ENCODE results near the gene GALNT17. TPM values are rescaled to one million over a fixed set of nuclear protein-coding genes. Genes with fewer than 3 reads are reported as not detected.

GALNT17 gene
- total RNA-seq (not detected), polyA plus RNA-seq (not detected)

DNA sequence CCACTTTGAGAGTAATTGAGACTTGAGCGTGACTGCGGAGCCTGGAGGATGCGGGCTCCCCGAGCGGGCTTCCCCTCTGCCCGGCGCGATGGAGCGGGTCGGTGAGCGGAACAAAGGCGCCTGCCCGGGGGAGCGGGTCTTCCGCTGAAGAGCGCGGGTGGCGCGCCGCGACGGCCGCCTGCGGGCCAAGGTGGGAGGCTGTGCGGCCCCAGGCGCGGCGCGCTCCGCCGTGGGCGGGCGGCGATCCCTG, at the start of gene GALNT17:
Gene GALNT17 (plus strand): TSS at position 18 of the 250 bp plus-strand sequence.
- Mint-ChIP-seq H3K36me3 (no peaks in the 10 kb centered on the region), H3K27ac (no peak within 1 kb of the TSS), H3K27me3 (peaks cover 12% of the 10 kb centered on the region), H3K9me3 (peaks cover 0 to 4% (median 3%) of the 10 kb centered on the region in 7 donors), H3K4me1 (no peaks in the 10 kb centered on the region), H3K4me3 (no peak within 1 kb of the TSS)
- H3K27me3 ChIP-seq (ENCODE audit: control insufficient read depth, insufficient read depth, low read length): no peaks in the 10 kb centered on the region
- no peak within 1 kb of the TSS for H3K4me3 ChIP-seq (ENCODE audit: low read depth, low read length)
- H3K36me3 ChIP-seq (ENCODE audit: control insufficient read depth, insufficient read depth, low read length): no peaks in the 10 kb centered on the region
- H3K27ac ChIP-seq (ENCODE audit: insufficient read depth, low read length, poor library complexity, severe bottlenecking): no peak within 1 kb of the TSS
- no peak for DNase-seq
- H3K9me3 ChIP-seq (ENCODE audit: control insufficient read depth in 2 of 2, low read length in 2 of 2): peaks cover 0 to 4% of the 10 kb centered on the region in 2 experiments
- no peak for ATAC-seq (ENCODE audit: low read depth in 2 of 2)
- H3K4me1 ChIP-seq (ENCODE audit: control insufficient read depth, insufficient read depth, low read length, poor library complexity, severe bottlenecking): no peaks in the 10 kb centered on the region

DNA sequence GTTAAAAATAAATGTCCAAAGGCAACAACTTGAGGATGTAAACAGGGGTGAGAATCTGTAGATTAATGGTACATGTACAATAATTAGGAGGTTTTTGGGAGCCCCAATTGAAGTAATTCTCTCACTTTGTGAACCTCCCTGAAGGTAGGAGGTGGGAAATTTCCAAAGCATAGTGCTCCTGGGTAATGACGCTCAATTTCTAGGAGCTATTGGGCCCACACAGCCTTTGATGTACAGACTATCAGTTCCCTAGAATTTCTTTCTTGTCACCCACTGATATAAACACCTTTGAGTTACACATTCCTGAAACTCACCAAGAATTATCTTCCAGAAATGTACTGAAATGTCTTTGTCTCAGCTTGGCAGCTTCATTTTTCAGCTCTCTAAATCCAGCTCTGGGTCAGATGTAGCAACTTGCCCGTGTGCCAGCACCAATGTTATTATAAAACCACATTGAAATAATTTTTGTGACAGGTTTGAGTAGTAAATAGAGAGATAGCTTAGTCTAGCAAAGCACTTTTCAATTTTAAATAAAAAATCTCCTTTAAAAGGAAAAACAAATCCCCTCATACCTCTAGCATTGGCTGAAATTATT, 36.6 kb upstream of the GALNT17 start:
- Mint-ChIP-seq H3K27ac (no peak overlapping the region), H3K9me3 (peaks cover 0 to 37% (median 12%) of the 10 kb centered on the region in 7 donors), H3K27me3 (peaks cover 4% of the 10 kb centered on the region), H3K4me3 (no peak overlapping the region), H3K4me1 (no peaks in the 10 kb centered on the region), H3K36me3 (no peaks in the 10 kb centered on the region)
- H3K27ac ChIP-seq (ENCODE audit: insufficient read depth, low read length, poor library complexity, severe bottlenecking): no peak overlapping the region
- H3K27me3 ChIP-seq (ENCODE audit: control insufficient read depth, insufficient read depth, low read length): no peaks in the 10 kb centered on the region
- ATAC-seq (ENCODE audit: low read depth in 2 of 2) (no peak), DNase-seq (no peak)
- peaks cover 2 to 5% of the 10 kb centered on the region in 2 experiments for H3K9me3 ChIP-seq (ENCODE audit: control insufficient read depth in 2 of 2, low read length in 2 of 2)
- no peaks in the 10 kb centered on the region for H3K36me3 ChIP-seq (ENCODE audit: control insufficient read depth, insufficient read depth, low read length)
- no peak overlapping the region for H3K4me3 ChIP-seq (ENCODE audit: low read depth, low read length)
- no peaks in the 10 kb centered on the region for H3K4me1 ChIP-seq (ENCODE audit: control insufficient read depth, insufficient read depth, low read length, poor library complexity, severe bottlenecking)

DNA sequence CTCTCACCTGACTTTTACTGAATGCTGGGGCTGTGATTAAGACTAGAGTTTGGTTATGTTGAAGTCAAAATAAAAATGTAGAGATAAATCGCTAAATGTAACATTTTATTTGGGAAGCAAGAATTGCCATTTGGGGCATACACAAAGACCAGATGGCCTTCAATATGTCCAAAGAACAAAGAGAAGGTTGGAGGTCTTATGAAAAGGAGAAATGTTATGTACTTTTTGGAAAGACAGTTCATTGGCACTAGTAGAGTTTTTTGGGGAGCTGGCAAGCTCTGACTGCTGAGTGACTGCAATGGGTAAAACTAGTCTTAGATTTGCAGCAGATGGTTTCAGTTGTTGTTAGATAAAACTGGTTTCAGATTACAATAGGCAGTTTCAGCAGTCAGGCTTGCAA, 35.6 kb upstream of the GALNT17 start:
- H3K27ac ChIP-seq (ENCODE audit: insufficient read depth, low read length, poor library complexity, severe bottlenecking): no peak overlapping the region
- Mint-ChIP-seq H3K27ac (no peak overlapping the region), H3K27me3 (peaks cover 4% of the 10 kb centered on the region), H3K36me3 (no peaks in the 10 kb centered on the region), H3K4me1 (no peaks in the 10 kb centered on the region), H3K9me3 (peaks cover 0 to 37% (median 10%) of the 10 kb centered on the region in 7 donors), H3K4me3 (no peak overlapping the region)
- no peaks in the 10 kb centered on the region for H3K4me1 ChIP-seq (ENCODE audit: control insufficient read depth, insufficient read depth, low read length, poor library complexity, severe bottlenecking)
- H3K9me3 ChIP-seq (ENCODE audit: control insufficient read depth in 2 of 2, low read length in 2 of 2): peaks cover 2 to 5% of the 10 kb centered on the region in 2 experiments
- ATAC-seq (ENCODE audit: low read depth in 2 of 2) (no peak), DNase-seq (no peak)
- no peaks in the 10 kb centered on the region for H3K36me3 ChIP-seq (ENCODE audit: control insufficient read depth, insufficient read depth, low read length)
- no peaks in the 10 kb centered on the region for H3K27me3 ChIP-seq (ENCODE audit: control insufficient read depth, insufficient read depth, low read length)
- H3K4me3 ChIP-seq (ENCODE audit: low read depth, low read length): no peak overlapping the region

DNA sequence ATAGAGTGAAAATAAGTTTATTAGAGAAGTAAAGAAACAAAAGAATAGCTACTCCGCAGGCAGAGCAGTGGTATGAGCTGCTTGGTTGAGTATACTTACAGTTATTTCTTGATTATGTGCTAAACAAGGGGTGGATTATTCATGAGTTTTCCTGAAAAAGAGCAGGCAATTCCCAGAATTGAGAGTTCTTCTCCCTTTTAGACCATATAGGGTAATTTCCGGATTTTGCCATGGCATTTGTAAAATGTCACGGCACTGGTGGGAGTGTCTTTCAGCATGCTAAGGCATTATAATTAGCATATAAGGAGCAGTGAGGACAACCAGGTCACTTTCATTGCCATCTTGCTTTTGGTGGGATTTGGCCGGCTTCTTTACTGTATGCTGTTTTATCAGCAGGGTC, 25.7 kb upstream of the GALNT17 start:
- ATAC-seq (ENCODE audit: low read depth in 2 of 2) (no peak), DNase-seq (no peak)
- Histone ChIP-seq H3K9me3 (ENCODE audit: control insufficient read depth in 2 of 2, low read length in 2 of 2) (no peaks in the 10 kb centered on the region), H3K4me1 (ENCODE audit: control insufficient read depth, insufficient read depth, low read length, poor library complexity, severe bottlenecking) (no peaks in the 10 kb centered on the region), H3K27ac (ENCODE audit: insufficient read depth, low read length, poor library complexity, severe bottlenecking) (no peak overlapping the region), H3K36me3 (ENCODE audit: control insufficient read depth, insufficient read depth, low read length) (no peaks in the 10 kb centered on the region), H3K27me3 (ENCODE audit: control insufficient read depth, insufficient read depth, low read length) (no peaks in the 10 kb centered on the region), H3K4me3 (ENCODE audit: low read depth, low read length) (no peak overlapping the region)
- Mint-ChIP-seq H3K4me3 (no peak overlapping the region), H3K9me3 (peaks cover 2 to 32% (median 6%) of the 10 kb centered on the region in 7 donors), H3K27me3 (no peaks in the 10 kb centered on the region), H3K36me3 (no peaks in the 10 kb centered on the region), H3K4me1 (no peaks in the 10 kb centered on the region), H3K27ac (no peak overlapping the region)

DNA sequence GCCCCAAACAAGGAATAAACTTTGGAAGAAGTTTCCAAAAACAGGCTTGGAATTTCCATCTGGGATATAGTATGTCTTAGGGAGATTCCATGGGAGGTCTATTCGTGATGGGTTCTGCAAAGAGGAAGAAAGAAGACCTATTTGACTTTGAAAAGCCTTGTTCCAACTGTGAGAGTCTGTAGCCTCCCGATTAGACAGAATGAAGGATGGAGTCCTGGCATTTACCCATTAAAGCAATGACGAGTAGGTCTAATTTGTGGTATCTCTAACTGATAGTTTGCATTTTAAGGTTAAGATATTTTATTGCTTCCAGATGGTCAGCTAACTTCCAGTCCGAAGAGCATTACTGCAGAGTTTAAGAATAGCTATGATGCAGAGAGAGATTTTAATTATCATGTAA, 19.5 kb upstream of the GALNT17 start:
- Mint-ChIP-seq H3K27me3 (no peaks in the 10 kb centered on the region), H3K4me1 (no peaks in the 10 kb centered on the region), H3K4me3 (no peak overlapping the region), H3K36me3 (no peaks in the 10 kb centered on the region), H3K9me3 (peaks cover 2 to 45% (median 9%) of the 10 kb centered on the region in 7 donors), H3K27ac (no peak overlapping the region)
- Histone ChIP-seq H3K4me3 (ENCODE audit: low read depth, low read length) (no peak overlapping the region), H3K4me1 (ENCODE audit: control insufficient read depth, insufficient read depth, low read length, poor library complexity, severe bottlenecking) (no peaks in the 10 kb centered on the region), H3K36me3 (ENCODE audit: control insufficient read depth, insufficient read depth, low read length) (no peaks in the 10 kb centered on the region), H3K9me3 (ENCODE audit: control insufficient read depth in 2 of 2, low read length in 2 of 2) (peaks cover 0 to 3% of the 10 kb centered on the region in 2 experiments), H3K27me3 (ENCODE audit: control insufficient read depth, insufficient read depth, low read length) (no peaks in the 10 kb centered on the region), H3K27ac (ENCODE audit: insufficient read depth, low read length, poor library complexity, severe bottlenecking) (no peak overlapping the region)
- DNase-seq: no peak
- ATAC-seq (ENCODE audit: low read depth in 2 of 2): no peak

DNA sequence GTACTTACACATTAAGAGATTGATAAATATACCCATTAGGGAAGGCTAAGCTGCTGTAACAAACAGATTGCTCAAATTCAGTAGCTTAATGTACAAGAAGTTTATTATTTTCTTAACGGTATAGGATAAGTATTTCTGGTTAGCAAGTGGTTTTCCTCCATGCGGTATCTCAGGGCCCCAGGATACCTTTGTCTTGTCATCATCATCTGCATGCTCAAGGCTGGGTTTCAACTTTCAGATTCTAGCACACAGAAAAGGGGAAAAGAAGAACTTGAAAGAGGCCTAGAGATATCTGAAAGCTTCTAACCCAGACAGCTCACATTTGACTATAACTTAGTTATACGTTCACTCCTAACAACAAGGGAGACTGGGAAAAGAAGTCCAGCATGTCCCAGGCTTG, 11.8 kb upstream of the GALNT17 start:
- Mint-ChIP-seq H3K4me1 (no peaks in the 10 kb centered on the region), H3K27me3 (no peaks in the 10 kb centered on the region), H3K27ac (no peak overlapping the region), H3K36me3 (no peaks in the 10 kb centered on the region), H3K9me3 (peaks cover 1 to 24% (median 4%) of the 10 kb centered on the region in 7 donors), H3K4me3 (no peak overlapping the region)
- H3K27ac ChIP-seq (ENCODE audit: insufficient read depth, low read length, poor library complexity, severe bottlenecking): no peak overlapping the region
- no peaks in the 10 kb centered on the region for H3K27me3 ChIP-seq (ENCODE audit: control insufficient read depth, insufficient read depth, low read length)
- no peaks in the 10 kb centered on the region for H3K36me3 ChIP-seq (ENCODE audit: control insufficient read depth, insufficient read depth, low read length)
- no peak overlapping the region for H3K4me3 ChIP-seq (ENCODE audit: low read depth, low read length)
- H3K9me3 ChIP-seq (ENCODE audit: control insufficient read depth in 2 of 2, low read length in 2 of 2): peaks cover 0 to 13% of the 10 kb centered on the region in 2 experiments
- no peaks in the 10 kb centered on the region for H3K4me1 ChIP-seq (ENCODE audit: control insufficient read depth, insufficient read depth, low read length, poor library complexity, severe bottlenecking)
- ATAC-seq (ENCODE audit: low read depth in 2 of 2): no peak
- no peak for DNase-seq

DNA sequence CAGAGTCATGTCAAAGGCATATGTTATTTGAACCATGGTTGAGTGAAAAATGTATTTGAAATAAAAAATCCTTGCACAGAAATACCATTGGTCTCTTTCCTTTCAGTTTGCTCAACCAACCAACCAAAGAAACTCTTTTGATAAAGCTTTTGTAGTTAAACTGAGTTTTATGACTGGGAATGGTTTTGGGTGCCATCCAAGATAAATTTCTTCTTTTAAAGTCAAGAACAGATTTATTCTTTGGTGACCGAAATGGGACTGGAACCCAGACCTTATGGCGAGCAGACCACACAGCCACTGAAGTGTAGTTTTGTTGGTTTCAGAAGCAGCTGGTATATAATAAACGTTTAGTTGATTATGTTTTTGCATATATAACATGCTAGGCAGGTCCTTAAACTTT, 2.8 kb upstream of the GALNT17 start:
- Mint-ChIP-seq H3K4me3 (no peak overlapping the region), H3K36me3 (no peaks in the 10 kb centered on the region)
- no peak for ATAC-seq (ENCODE audit: low read depth in 2 of 2)

DNA sequence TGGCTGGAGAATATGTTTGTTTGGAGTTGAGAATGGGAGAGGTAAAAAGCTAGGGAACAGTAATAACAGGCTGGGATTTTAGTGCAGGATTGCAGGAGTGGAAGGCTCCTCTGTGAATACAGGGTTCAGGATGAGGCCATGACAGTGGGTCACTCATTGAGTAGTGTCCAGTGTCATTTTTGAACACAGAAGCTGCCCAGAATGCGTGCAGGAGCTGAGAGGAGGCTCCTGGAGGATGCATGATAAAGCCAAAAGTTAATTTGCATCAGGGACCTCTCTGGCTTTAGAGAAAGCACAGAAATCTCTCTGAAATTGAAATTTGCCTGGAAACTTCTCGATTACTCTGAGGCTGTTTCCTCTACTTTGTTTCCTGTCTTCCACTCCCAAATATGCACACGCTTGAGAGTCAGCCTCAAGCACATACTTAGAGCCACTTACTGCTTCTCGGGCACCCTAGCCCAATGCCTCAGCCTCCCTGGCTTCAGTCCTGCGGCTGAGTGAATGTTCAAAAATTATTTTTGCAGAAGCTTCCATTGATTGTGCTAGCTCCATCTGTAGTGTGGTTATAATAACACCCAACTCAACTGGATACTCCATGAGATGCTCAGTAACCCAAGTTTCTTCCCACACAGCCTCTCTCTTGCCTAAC, 1.8 kb upstream of the GALNT17 start:
- Mint-ChIP-seq H3K4me3 (no peak overlapping the region), H3K9me3 (peaks cover 0 to 3% (median 2%) of the 10 kb centered on the region in 7 donors), H3K36me3 (no peaks in the 10 kb centered on the region), H3K27ac (no peak overlapping the region), H3K4me1 (no peaks in the 10 kb centered on the region), H3K27me3 (peaks cover 12% of the 10 kb centered on the region)
- H3K27me3 ChIP-seq (ENCODE audit: control insufficient read depth, insufficient read depth, low read length): no peaks in the 10 kb centered on the region
- H3K36me3 ChIP-seq (ENCODE audit: control insufficient read depth, insufficient read depth, low read length): no peaks in the 10 kb centered on the region
- H3K4me1 ChIP-seq (ENCODE audit: control insufficient read depth, insufficient read depth, low read length, poor library complexity, severe bottlenecking): no peaks in the 10 kb centered on the region
- DNase-seq: no peak
- H3K27ac ChIP-seq (ENCODE audit: insufficient read depth, low read length, poor library complexity, severe bottlenecking): no peak overlapping the region
- peaks cover 0 to 4% of the 10 kb centered on the region in 2 experiments for H3K9me3 ChIP-seq (ENCODE audit: control insufficient read depth in 2 of 2, low read length in 2 of 2)
- no peak overlapping the region for H3K4me3 ChIP-seq (ENCODE audit: low read depth, low read length)
- no peak for ATAC-seq (ENCODE audit: low read depth in 2 of 2)

More for the DNA sequence above, 2.8 kb upstream of the GALNT17 start:
- Histone ChIP-seq H3K27ac (ENCODE audit: insufficient read depth, low read length, poor library complexity, severe bottlenecking) (no peak overlapping the region), H3K27me3 (ENCODE audit: control insufficient read depth, insufficient read depth, low read length) (no peaks in the 10 kb centered on the region), H3K4me3 (ENCODE audit: low read depth, low read length) (no peak overlapping the region), H3K36me3 (ENCODE audit: control insufficient read depth, insufficient read depth, low read length) (no peaks in the 10 kb centered on the region), H3K4me1 (ENCODE audit: control insufficient read depth, insufficient read depth, low read length, poor library complexity, severe bottlenecking) (no peaks in the 10 kb centered on the region), H3K9me3 (ENCODE audit: control insufficient read depth in 2 of 2, low read length in 2 of 2) (peaks cover 0 to 4% of the 10 kb centered on the region in 2 experiments)
- H3K9me3 Mint-ChIP-seq: peaks cover 0 to 7% (median 2%) of the 10 kb centered on the region in 7 donors
- peaks cover 12% of the 10 kb centered on the region for H3K27me3 Mint-ChIP-seq
- no peaks in the 10 kb centered on the region for H3K4me1 Mint-ChIP-seq
- DNase-seq: no peak
- no peak overlapping the region for H3K27ac Mint-ChIP-seq
